Prostate gland (tissue), 2 donors: ENCODE results near the gene GLIS2. TPM values are rescaled to one million over a fixed set of nuclear protein-coding genes. Genes with fewer than 3 reads are reported as not detected.

Experiments
- DNase-seq: peaks from one replicate; pipeline ENCODE4 v3.0.0-alpha.2; 2019; ENCODE audit warnings: low spot score
- H3K27ac ChIP-seq, 2 donors: fragments of 200-600 bp; sonication (generic); 2 replicates each; pipeline ENCODE4 v1.5.1; 2017 to 2019
- H3K27me3 ChIP-seq: fragments of 200-600 bp; sonication (generic); replicated peaks from 2 replicates; pipeline ENCODE4 v1.5.1; 2019; ENCODE audit not compliant: insufficient read depth
- H3K36me3 ChIP-seq, 2 donors: fragments of 200-600 bp; sonication (generic); 1 replicate in 1 of 2; 2 replicates in 1 of 2; pipeline versions ENCODE4 v1.5.1 to v1.8.1; 2017 to 2019
- H3K4me1 ChIP-seq: fragments of 200-600 bp; sonication (generic); replicated peaks from 2 replicates; pipeline ENCODE4 v1.5.1; 2019
- H3K4me3 ChIP-seq, 2 donors: fragments of 200-600 bp; sonication (generic); 2 replicates each; pipeline ENCODE4 v1.5.1; 2017 to 2019
- H3K9me3 ChIP-seq: fragments of 200-600 bp; sonication (generic); 2 replicates; pipeline ENCODE4 v1.5.1; 2017
- POLR2A ChIP-seq: fragments of 450-650 bp; IDR thresholded peaks from one replicate; pipeline ENCODE4 v1.6.1; 2016; ENCODE audit warnings: antibody characterized with exemption, mild to moderate bottlenecking
- POLR2AphosphoS5 ChIP-seq: sonication (generic); formaldehyde crosslinking; IDR thresholded peaks from one replicate; pipeline ENCODE4 v1.6.1; 2017; ENCODE audit warnings: antibody characterized with exemption
- WGBS: methylation state at CpG from one replicate; pipeline ENCODE4 v1.1.5; 2018; 5-methylcytosine and 5-hydroxymethylcytosine counted together
- intact Hi-C: fragments of 100-400 bp; cut with DNase I; formaldehyde crosslinking; loops from one replicate; pipeline ENCODE4 v1.14.2; 2022
- total RNA-seq, 2 donors: library from RNA; depleted of rRNA; stranded (reverse); fragments of >200 nt; gene quantifications; one replicate each; pipeline ENCODE4 v1.1.0, GENCODE V29; 2016
- TF ChIP-seq, protein P1 (sequence below), 4 experiments: fragments of 200-600 bp in 2 of 4; fragments of 450-650 bp in 2 of 4; sonication (generic) in 2 of 4; IDR thresholded peaks; 1 replicate in 3 of 4; 2 replicates in 1 of 4; pipeline ENCODE4 v1.5.1; 2016 to 2019; ENCODE audit warnings: antibody characterized with exemption in 4 of 4, mild to moderate bottlenecking in 2 of 4, moderate library complexity in 2 of 4

GLIS2 gene
- total RNA-seq, 2 donors from 2014 or later, result 3.8 to 10.5 TPM

DNA sequence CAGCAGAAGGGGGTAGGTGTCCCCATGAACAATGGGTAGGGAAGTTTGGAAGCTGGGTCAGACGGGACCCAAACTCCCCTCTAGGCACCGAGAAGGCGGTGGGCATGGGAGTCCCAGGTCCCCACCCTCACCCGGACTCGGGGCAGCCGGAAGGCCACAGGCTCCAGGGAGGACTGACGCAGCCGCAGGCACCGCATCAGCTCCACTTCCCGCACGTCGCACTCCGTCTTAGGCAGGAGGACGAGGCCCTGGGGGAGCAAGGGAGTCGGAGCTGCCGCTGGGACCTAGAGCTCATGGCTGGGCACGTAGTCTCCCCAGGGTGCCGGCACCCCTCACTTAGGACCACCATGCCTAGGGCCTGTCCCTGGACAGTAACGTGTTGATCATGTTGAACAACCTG is 42.4 kb downstream of the GLIS2 start:
- Histone ChIP-seq H3K4me1 (no peaks in the 10 kb centered on the region), H3K36me3 (no peaks in the 10 kb centered on the region), H3K4me3 (no peak overlapping the region), H3K27me3 (no peaks in the 10 kb centered on the region), H3K27ac (no peak overlapping the region), H3K9me3 (no peaks in the 10 kb centered on the region)
- 93% methylated on average over 19 of the region's 19 CpGs for WGBS
- intact Hi-C loops, result no loop called here
- no peak for DNase-seq
- TF ChIP-seq POLR2A, result no peak
- TF ChIP-seq, protein P1, sequence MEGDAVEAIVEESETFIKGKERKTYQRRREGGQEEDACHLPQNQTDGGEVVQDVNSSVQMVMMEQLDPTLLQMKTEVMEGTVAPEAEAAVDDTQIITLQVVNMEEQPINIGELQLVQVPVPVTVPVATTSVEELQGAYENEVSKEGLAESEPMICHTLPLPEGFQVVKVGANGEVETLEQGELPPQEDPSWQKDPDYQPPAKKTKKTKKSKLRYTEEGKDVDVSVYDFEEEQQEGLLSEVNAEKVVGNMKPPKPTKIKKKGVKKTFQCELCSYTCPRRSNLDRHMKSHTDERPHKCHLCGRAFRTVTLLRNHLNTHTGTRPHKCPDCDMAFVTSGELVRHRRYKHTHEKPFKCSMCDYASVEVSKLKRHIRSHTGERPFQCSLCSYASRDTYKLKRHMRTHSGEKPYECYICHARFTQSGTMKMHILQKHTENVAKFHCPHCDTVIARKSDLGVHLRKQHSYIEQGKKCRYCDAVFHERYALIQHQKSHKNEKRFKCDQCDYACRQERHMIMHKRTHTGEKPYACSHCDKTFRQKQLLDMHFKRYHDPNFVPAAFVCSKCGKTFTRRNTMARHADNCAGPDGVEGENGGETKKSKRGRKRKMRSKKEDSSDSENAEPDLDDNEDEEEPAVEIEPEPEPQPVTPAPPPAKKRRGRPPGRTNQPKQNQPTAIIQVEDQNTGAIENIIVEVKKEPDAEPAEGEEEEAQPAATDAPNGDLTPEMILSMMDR (IDR thresholded peaks at IDR 0.05), result no peak
- no peak for TF ChIP-seq POLR2AphosphoS5

GRCh38 chr16:4358831-4359561 is 43.1 kb downstream of the GLIS2 start:
- Histone ChIP-seq H3K27ac (no peak overlapping the region), H3K4me1 (no peaks in the 10 kb centered on the region), H3K4me3 (no peak overlapping the region), H3K27me3 (no peaks in the 10 kb centered on the region), H3K36me3 (no peaks in the 10 kb centered on the region), H3K9me3 (no peaks in the 10 kb centered on the region)
- no peak for DNase-seq
- 25% methylated on average over 15 of the region's 19 CpGs for WGBS
- intact Hi-C loops, result loop anchor here (1.0 kb wide), 1 partner anchor 43 kb away; no protein-coding TSS in a partner anchor
- TF ChIP-seq, protein P1 (IDR thresholded peaks at IDR 0.05), result peak; percentile 95 to 97 (median 96)
- TF ChIP-seq POLR2AphosphoS5, result no peak

- WGBS, result 93% methylated on average over 3 of the region's 3 CpGs
- no peaks in the 10 kb centered on the region for H3K9me3 ChIP-seq
- intact Hi-C loops, result loop anchor here (1.0 to 2.0 kb wide), 2 partner anchors 35 to 42 kb away; no protein-coding TSS in a partner anchor
These were observed 44.0 kb downstream of the GLIS2 start for GRCh38 chr16:4359914-4360313.

GRCh38 chr16:4360538-4361021 is 44.7 kb downstream of the GLIS2 start:
- WGBS, result 87% methylated on average over 11 of the region's 11 CpGs
- no peak overlapping the region for H3K4me3 ChIP-seq
- no peaks in the 10 kb centered on the region for H3K36me3 ChIP-seq
- TF ChIP-seq POLR2A, result no peak
- no peak for TF ChIP-seq POLR2AphosphoS5
- TF ChIP-seq, protein P1 (IDR thresholded peaks at IDR 0.05), result no peak
- intact Hi-C loops, result loop anchor here (2.0 kb wide), 1 partner anchor 34 kb away; no protein-coding TSS in a partner anchor
- DNase-seq, result no peak
- no peaks in the 10 kb centered on the region for H3K4me1 ChIP-seq
- H3K27ac ChIP-seq, result no peak overlapping the region
- no peaks in the 10 kb centered on the region for H3K27me3 ChIP-seq
- no peaks in the 10 kb centered on the region for H3K9me3 ChIP-seq

More at GRCh38 chr16:4359914-4360313, 44.0 kb downstream of the GLIS2 start:
- no peaks in the 10 kb centered on the region for H3K36me3 ChIP-seq
- no peak overlapping the region for H3K4me3 ChIP-seq
- no peak for DNase-seq
- H3K27me3 ChIP-seq, result no peaks in the 10 kb centered on the region
- no peak overlapping the region for H3K27ac ChIP-seq
- TF ChIP-seq, protein P1 (IDR thresholded peaks at IDR 0.05), result no peak
- no peak for TF ChIP-seq POLR2AphosphoS5
- no peak for TF ChIP-seq POLR2A
- H3K4me1 ChIP-seq, result no peaks in the 10 kb centered on the region
